Peyer's patch (tissue), 4 donors: ENCODE results near the gene AP2A2.

Experiments used
- POLR2A ChIP-seq, 2 donors: fragments of 450-650 bp; IDR thresholded peaks; one replicate each; pipeline ENCODE4 v1.5.1; 2017; ENCODE audit warnings: antibody characterized with exemption in 2 of 2, mild to moderate bottlenecking in 2 of 2, moderate library complexity in 2 of 2
- TF ChIP-seq, protein P1 (sequence below), 6 experiments: fragments of 450-650 bp in 4 of 6; fragments of 200-600 bp in 2 of 6; sonication (generic) in 1 of 6; IDR thresholded peaks; one replicate each; pipeline ENCODE4 v1.5.1; 2017 to 2019; ENCODE audit warnings: antibody characterized with exemption in 6 of 6, mild to moderate bottlenecking in 3 of 6, moderate library complexity in 1 of 6

DNA sequence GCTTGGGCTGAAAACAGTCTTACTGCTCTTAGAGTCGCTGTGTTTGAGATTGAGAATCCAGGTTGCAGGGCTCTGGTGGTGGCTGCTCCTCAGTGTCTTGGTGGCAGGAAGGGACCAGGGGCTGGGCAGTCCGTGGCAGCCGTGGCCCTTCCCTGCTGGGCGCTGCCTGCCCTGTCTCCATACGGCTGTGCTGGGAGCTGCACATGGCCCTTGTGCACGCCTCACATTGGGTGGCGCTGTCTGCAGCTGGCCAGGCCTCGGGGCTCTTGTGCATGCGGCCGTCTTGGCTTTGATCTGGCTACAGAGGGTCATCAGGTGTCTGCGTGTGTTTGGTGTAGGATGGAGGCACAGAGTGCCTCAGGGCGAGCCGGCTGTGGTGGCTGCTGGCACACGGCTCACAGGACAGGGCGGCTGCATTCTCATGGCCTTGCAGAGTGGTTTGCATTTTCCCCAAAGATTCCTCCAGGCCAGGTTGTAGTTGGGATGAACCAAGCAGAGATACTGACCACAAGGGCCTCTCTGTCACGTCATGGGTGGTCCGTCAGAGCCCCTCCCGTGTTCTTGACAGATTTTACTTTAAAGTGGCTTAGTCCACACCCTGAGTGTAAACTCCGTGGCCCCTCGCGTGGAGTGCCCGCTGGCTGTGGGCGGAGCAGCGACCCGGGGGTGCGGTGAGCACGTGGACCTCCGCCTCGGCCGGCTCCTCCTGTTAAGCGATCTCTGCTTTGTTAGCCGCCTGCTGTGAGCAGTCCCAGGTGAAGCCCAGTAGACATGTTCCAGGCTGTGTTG lies 76.1 kb downstream of the AP2A2 start:
- TF ChIP-seq, protein P1, sequence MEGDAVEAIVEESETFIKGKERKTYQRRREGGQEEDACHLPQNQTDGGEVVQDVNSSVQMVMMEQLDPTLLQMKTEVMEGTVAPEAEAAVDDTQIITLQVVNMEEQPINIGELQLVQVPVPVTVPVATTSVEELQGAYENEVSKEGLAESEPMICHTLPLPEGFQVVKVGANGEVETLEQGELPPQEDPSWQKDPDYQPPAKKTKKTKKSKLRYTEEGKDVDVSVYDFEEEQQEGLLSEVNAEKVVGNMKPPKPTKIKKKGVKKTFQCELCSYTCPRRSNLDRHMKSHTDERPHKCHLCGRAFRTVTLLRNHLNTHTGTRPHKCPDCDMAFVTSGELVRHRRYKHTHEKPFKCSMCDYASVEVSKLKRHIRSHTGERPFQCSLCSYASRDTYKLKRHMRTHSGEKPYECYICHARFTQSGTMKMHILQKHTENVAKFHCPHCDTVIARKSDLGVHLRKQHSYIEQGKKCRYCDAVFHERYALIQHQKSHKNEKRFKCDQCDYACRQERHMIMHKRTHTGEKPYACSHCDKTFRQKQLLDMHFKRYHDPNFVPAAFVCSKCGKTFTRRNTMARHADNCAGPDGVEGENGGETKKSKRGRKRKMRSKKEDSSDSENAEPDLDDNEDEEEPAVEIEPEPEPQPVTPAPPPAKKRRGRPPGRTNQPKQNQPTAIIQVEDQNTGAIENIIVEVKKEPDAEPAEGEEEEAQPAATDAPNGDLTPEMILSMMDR (IDR thresholded peaks at IDR 0.05) = no peak
- no peak for TF ChIP-seq POLR2A (IDR thresholded peaks at IDR 0.05)
